ENCODE measurements around the gene CCDC136. TPM values are rescaled to one million over a fixed set of nuclear protein-coding genes. Genes with fewer than 3 reads are reported as not detected.
A peak's percentile ranks its signal among the peaks of the same experiment; 100 is the strongest.

Gene CCDC136
- total RNA-seq (2014; rRNA removed; shearing (Covaris generic)), result 39.9 and 55.7 TPM in 2 replicates
- 26.0 and 27.1 TPM in 2 replicates for polyA plus RNA-seq (2016; fragmentation: Nextera tagmentation; extraction: Ambion mirVana)
- long read RNA-seq, partial matches to known transcripts, result 2 of 3 reads
- long read RNA-seq, other reads (novel, unspliced or antisense), result 1 of 3 reads

DNA sequence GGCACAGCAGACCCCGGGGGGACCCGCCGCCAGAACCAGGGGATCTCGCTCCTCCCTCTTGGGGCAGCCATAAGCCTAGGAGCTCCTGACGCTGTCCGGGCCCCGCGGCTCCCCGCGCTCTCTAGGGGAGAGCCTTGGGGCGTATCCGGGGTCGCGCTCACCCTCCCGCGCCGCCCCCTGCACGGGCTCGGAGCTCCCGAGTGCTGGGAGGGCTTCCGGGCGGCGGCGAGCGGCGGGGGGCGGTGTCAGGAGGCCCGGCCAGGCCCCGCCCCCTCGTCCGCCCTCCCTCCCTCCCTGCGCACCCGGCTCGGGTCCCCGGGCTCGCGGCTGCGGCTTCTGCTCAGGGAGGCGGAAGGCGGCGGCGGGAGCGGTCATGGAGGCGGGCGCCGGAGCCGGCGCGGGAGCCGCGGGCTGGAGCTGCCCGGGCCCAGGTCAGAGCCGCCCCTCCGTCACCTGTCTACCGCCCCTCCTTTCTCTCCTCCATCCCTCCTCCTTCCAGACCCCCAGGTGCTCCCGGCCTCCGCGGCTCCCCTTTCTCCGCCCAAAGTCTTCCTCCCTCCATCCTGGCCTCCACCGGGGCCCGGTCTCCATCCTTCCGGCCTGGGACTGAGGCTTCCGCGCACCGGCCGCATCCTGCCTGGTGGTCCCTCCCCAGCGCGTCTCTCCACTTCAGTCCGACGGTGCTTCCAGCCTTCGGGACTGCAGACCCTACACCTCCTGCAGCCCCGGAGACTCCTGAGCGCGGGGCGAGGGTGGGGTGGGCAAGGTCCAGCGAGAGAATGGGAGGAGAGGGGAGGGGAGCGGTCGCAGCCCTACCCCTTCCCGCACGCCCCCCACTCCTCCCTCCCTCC is at the start of gene CCDC136:
Gene CCDC136 (plus strand): TSS at position 848 of the 851 bp plus-strand sequence. CDS start 444 bp downstream, outside the sequence.
- Mint-ChIP-seq H3K9me3 (no peaks in the 10 kb centered on the region), H3K4me3 (peak within 1 kb of the TSS; percentile 84), H3K36me3 (ENCODE audit: low read depth) (peaks cover 20% of the 10 kb centered on the region), H3K27me3 (ENCODE audit: insufficient read depth, low read depth, poor library complexity) (peaks cover 13% of the 10 kb centered on the region), H3K4me1 (peaks cover 33% of the 10 kb centered on the region), H3K27ac (no peak within 1 kb of the TSS)
- 0 out of 2 replicates have a peak, but pooled peaks cover 6% of the 10 kb centered on the region for H3F3A ChIP-seq (replicated peaks; ENCODE audit: low read depth)
- DNase-seq (ENCODE audit: low spot score), result peak; percentile 82
- no peaks in the 10 kb centered on the region; the same call in 1 of the 2 replicates for H4K20me1 ChIP-seq (replicated peaks; ENCODE audit: insufficient read depth)
- H3K4me3 ChIP-seq, result peak within 1 kb of the TSS; percentile 85
- ATAC-seq, result peak; percentile 74
- H3K27ac ChIP-seq (ENCODE audit: low read depth), result no peak within 1 kb of the TSS
- no peaks in the 10 kb centered on the region for H3K9me2 ChIP-seq (ENCODE audit: insufficient read depth)
- no peaks in the 10 kb centered on the region for H3K79me2 ChIP-seq (replicated peaks; ENCODE audit: insufficient read depth)
- H3K4me2 ChIP-seq, result peak within 1 kb of the TSS; percentile 92
- H3K27me3 ChIP-seq (ENCODE audit: insufficient read depth), result no peaks in the 10 kb centered on the region
- H3K36me3 ChIP-seq (ENCODE audit: insufficient read depth), result 0 out of 2 replicates have a peak, but pooled peaks cover 6% of the 10 kb centered on the region
- peak within 1 kb of the TSS; percentile 99 for H2AFZ ChIP-seq
- peaks cover 26% of the 10 kb centered on the region for H3K4me1 ChIP-seq (ENCODE audit: insufficient read depth)
- TF ChIP-seq, protein P1, sequence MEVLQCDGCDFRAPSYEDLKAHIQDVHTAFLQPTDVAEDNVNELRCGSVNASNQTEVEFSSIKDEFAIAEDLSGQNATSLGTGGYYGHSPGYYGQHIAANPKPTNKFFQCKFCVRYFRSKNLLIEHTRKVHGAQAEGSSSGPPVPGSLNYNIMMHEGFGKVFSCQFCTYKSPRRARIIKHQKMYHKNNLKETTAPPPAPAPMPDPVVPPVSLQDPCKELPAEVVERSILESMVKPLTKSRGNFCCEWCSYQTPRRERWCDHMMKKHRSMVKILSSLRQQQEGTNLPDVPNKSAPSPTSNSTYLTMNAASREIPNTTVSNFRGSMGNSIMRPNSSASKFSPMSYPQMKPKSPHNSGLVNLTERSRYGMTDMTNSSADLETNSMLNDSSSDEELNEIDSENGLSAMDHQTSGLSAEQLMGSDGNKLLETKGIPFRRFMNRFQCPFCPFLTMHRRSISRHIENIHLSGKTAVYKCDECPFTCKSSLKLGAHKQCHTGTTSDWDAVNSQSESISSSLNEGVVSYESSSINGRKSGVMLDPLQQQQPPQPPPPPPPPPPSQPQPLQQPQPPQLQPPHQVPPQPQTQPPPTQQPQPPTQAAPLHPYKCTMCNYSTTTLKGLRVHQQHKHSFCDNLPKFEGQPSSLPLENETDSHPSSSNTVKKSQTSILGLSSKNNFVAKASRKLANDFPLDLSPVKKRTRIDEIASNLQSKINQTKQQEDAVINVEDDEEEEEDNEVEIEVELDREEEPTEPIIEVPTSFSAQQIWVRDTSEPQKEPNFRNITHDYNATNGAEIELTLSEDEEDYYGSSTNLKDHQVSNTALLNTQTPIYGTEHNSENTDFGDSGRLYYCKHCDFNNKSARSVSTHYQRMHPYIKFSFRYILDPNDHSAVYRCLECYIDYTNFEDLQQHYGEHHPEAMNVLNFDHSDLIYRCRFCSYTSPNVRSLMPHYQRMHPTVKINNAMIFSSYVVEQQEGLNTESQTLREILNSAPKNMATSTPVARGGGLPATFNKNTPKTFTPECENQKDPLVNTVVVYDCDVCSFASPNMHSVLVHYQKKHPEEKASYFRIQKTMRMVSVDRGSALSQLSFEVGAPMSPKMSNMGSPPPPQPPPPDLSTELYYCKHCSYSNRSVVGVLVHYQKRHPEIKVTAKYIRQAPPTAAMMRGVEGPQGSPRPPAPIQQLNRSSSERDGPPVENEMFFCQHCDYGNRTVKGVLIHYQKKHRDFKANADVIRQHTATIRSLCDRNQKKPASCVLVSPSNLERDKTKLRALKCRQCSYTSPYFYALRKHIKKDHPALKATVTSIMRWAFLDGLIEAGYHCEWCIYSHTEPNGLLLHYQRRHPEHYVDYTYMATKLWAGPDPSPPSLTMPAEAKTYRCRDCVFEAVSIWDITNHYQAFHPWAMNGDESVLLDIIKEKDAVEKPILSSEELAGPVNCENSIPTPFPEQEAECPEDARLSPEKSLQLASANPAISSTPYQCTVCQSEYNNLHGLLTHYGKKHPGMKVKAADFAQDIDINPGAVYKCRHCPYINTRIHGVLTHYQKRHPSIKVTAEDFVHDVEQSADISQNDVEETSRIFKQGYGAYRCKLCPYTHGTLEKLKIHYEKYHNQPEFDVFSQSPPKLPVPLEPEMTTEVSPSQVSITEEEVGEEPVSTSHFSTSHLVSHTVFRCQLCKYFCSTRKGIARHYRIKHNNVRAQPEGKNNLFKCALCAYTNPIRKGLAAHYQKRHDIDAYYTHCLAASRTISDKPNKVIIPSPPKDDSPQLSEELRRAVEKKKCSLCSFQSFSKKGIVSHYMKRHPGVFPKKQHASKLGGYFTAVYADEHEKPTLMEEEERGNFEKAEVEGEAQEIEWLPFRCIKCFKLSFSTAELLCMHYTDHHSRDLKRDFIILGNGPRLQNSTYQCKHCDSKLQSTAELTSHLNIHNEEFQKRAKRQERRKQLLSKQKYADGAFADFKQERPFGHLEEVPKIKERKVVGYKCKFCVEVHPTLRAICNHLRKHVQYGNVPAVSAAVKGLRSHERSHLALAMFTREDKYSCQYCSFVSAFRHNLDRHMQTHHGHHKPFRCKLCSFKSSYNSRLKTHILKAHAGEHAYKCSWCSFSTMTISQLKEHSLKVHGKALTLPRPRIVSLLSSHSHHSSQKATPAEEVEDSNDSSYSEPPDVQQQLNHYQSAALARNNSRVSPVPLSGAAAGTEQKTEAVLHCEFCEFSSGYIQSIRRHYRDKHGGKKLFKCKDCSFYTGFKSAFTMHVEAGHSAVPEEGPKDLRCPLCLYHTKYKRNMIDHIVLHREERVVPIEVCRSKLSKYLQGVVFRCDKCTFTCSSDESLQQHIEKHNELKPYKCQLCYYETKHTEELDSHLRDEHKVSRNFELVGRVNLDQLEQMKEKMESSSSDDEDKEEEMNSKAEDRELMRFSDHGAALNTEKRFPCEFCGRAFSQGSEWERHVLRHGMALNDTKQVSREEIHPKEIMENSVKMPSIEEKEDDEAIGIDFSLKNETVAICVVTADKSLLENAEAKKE (CRISPR knock-in tag; IDR thresholded peaks at IDR 0.05), result no peak
- TF ChIP-seq POLR2AphosphoS5 (IDR thresholded peaks at IDR 0.05; ENCODE audit: low read depth) (peak; percentile 80), EZH2 (IDR thresholded peaks at IDR 0.05; ENCODE audit: low read depth, unreplicated experiment) (no peak), CREB1 (CRISPR knock-in tag; IDR thresholded peaks at IDR 0.05; ENCODE audit: low read depth) (no peak), NANOG (IDR thresholded peaks at IDR 0.05; ENCODE audit: borderline replicate concordance) (no peak), EZH2phosphoT487 (IDR thresholded peaks at IDR 0.05; ENCODE audit: unreplicated experiment) (no peak), ZNF331 (CRISPR knock-in tag; IDR thresholded peaks at IDR 0.05; ENCODE audit: low read depth) (no peak), STAT1 (IDR thresholded peaks at IDR 0.05; ENCODE audit: unreplicated experiment) (no peak)
- TF ChIP-seq, protein P2, sequence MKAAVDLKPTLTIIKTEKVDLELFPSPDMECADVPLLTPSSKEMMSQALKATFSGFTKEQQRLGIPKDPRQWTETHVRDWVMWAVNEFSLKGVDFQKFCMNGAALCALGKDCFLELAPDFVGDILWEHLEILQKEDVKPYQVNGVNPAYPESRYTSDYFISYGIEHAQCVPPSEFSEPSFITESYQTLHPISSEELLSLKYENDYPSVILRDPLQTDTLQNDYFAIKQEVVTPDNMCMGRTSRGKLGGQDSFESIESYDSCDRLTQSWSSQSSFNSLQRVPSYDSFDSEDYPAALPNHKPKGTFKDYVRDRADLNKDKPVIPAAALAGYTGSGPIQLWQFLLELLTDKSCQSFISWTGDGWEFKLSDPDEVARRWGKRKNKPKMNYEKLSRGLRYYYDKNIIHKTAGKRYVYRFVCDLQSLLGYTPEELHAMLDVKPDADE (IDR thresholded peaks at IDR 0.05), result 0 out of 2 replicates have a peak, but pooled peaks have one; percentile 18
- TF ChIP-seq, protein P3, sequence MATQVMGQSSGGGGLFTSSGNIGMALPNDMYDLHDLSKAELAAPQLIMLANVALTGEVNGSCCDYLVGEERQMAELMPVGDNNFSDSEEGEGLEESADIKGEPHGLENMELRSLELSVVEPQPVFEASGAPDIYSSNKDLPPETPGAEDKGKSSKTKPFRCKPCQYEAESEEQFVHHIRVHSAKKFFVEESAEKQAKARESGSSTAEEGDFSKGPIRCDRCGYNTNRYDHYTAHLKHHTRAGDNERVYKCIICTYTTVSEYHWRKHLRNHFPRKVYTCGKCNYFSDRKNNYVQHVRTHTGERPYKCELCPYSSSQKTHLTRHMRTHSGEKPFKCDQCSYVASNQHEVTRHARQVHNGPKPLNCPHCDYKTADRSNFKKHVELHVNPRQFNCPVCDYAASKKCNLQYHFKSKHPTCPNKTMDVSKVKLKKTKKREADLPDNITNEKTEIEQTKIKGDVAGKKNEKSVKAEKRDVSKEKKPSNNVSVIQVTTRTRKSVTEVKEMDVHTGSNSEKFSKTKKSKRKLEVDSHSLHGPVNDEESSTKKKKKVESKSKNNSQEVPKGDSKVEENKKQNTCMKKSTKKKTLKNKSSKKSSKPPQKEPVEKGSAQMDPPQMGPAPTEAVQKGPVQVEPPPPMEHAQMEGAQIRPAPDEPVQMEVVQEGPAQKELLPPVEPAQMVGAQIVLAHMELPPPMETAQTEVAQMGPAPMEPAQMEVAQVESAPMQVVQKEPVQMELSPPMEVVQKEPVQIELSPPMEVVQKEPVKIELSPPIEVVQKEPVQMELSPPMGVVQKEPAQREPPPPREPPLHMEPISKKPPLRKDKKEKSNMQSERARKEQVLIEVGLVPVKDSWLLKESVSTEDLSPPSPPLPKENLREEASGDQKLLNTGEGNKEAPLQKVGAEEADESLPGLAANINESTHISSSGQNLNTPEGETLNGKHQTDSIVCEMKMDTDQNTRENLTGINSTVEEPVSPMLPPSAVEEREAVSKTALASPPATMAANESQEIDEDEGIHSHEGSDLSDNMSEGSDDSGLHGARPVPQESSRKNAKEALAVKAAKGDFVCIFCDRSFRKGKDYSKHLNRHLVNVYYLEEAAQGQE (IDR thresholded peaks at IDR 0.05; ENCODE audit: unreplicated experiment), result no peak

Measured in GM23338 (cell line).